NCI-H82 treated with DMSO at 0.1 percent for 48 hours (cell line): ENCODE results near the gene KEL.
"Not testable (repeated sequence)": the region's sequence is repeated elsewhere in the genome, so short reads cannot be mapped to it uniquely, and the experiment has no call there.

ENCODE experiments used
- DNase-seq: peaks from one replicate; lab custom pipeline; 2025; ENCODE audit not compliant: unreplicated experiment; lab: John Stamatoyannopoulos, UW

KEL gene

GRCh38 chr7:142961973-142962926 lies at the start of gene KEL:
TSS of gene KEL (minus strand) at chr7:142962363. CDS start at chr7:142962206, 157 bp downstream.
- peak; percentile 66 for DNase-seq

GRCh38 chr7:143008007-143008901 lies 46.1 kb upstream of the KEL start:
- peak; percentile 40 for DNase-seq

- no peak for DNase-seq
Measured at GRCh38 chr7:143005632-143006260, 43.6 kb upstream of the KEL start.

- peak; percentile 53 for DNase-seq
Measured at GRCh38 chr7:143003393-143004051, 41.4 kb upstream of the KEL start.

- no peak for DNase-seq
Measured at GRCh38 chr7:143002898-143003297, 40.7 kb upstream of the KEL start.

- DNase-seq: no peak
Measured at GRCh38 chr7:143002106-143002505, 39.9 kb upstream of the KEL start.

GRCh38 chr7:143000648-143001047 lies 38.5 kb upstream of the KEL start:
- DNase-seq: no peak

- DNase-seq: no peak
Measured at GRCh38 chr7:142999793-143000192, 37.6 kb upstream of the KEL start.

GRCh38 chr7:142998966-142999365 lies 36.8 kb upstream of the KEL start:
- DNase-seq: no peak

GRCh38 chr7:142997456-142997989 lies 35.4 kb upstream of the KEL start:
- DNase-seq: no peak

GRCh38 chr7:142992427-142992826 lies 30.3 kb upstream of the KEL start:
- DNase-seq: no peak

- no peak for DNase-seq
Measured at GRCh38 chr7:142984297-142984696, 22.1 kb upstream of the KEL start.

GRCh38 chr7:142983825-142984224 lies 21.7 kb upstream of the KEL start:
- no peak for DNase-seq

GRCh38 chr7:142978402-142978801 lies 16.2 kb upstream of the KEL start:
- DNase-seq: not testable (repeated sequence)

GRCh38 chr7:142974626-142975025 lies 12.5 kb upstream of the KEL start:
- DNase-seq: no peak

GRCh38 chr7:142969183-142969582 lies 7.0 kb upstream of the KEL start:
- no peak for DNase-seq

- no peak for DNase-seq
Measured at GRCh38 chr7:142968229-142968628, 6.1 kb upstream of the KEL start.

GRCh38 chr7:142964502-142965246 lies 2.5 kb upstream of the KEL start:
- no peak for DNase-seq

- no peak for DNase-seq
Measured at GRCh38 chr7:142963993-142964392, 1.8 kb upstream of the KEL start.

- no peak for DNase-seq
Measured at GRCh38 chr7:142962991-142963390, 828 bp upstream of the KEL start.
